GM18498 (cell line): ENCODE measurements around the gene ABCC4.

Source experiments
- ATAC-seq: cut with Tn5 transposase; IDR thresholded peaks from one replicate; pipeline ENCODE4 v1.9.1; 2021; ENCODE audit warnings: mild to moderate bottlenecking, moderate library complexity; ENCODE audit not compliant: unreplicated experiment

ABCC4 gene

GRCh38 chr13:95060014-95060519 lies 241.2 kb downstream of the ABCC4 start:
- ATAC-seq: no peak

DNA sequence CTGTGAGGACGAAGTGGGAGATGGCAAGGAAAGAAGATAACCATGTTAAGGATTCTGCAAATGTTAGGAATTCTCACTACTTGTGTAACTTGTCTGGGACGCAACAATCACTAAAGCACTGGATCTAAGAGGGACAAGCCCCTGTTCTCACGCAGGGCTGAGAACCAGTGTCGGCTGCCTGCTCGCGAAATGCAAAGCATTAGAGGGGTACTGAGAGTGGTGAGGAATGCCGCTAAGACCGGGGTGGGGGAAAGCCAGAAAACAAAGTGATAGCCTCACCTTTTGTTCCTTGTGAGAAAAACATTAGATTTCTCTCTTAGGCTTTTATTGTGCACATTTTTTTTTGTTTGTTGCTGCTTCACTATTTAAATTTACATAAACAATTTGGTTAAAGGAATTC lies 241.9 kb downstream of the ABCC4 start:
- ATAC-seq: no peak

DNA sequence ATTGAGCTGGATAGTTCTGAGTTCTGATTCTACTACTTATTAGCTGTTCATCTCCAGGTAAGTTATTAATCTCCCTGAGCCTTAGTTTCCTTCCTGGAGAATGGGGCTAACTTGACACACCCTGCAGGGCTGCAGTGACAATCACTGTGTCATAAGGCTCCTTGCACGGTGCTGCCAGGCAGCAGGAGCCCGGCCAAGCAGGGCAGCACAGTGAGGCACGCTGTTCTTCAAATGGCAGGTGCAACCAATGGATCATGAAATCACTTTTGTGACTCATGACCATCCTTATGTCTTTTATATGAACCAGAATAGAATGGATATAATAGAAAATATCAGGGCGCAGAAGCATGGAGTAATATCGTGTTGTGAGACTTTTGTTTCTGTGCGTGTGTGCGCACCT lies 242.6 kb downstream of the ABCC4 start:
- no peak for ATAC-seq

DNA sequence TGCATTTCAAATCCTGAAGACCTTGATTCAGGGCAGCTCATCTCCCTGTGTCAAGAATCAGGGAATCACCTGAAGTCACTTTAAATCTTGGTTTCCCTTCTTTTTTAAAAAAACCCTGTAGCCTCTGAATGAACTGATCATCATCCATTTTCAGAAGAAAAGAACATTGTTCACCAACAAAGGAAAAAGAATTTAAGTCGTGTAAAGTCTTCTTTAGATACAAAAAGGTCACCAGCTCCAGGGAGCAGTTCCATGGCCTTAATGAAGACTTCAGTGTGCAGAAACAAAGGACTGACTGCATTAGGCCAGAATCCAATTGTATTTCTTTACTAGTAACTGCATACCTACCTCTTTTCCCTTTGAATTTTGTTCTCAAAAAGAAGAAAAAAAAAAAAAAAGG lies 245.0 kb downstream of the ABCC4 start:
- ATAC-seq: no peak

DNA sequence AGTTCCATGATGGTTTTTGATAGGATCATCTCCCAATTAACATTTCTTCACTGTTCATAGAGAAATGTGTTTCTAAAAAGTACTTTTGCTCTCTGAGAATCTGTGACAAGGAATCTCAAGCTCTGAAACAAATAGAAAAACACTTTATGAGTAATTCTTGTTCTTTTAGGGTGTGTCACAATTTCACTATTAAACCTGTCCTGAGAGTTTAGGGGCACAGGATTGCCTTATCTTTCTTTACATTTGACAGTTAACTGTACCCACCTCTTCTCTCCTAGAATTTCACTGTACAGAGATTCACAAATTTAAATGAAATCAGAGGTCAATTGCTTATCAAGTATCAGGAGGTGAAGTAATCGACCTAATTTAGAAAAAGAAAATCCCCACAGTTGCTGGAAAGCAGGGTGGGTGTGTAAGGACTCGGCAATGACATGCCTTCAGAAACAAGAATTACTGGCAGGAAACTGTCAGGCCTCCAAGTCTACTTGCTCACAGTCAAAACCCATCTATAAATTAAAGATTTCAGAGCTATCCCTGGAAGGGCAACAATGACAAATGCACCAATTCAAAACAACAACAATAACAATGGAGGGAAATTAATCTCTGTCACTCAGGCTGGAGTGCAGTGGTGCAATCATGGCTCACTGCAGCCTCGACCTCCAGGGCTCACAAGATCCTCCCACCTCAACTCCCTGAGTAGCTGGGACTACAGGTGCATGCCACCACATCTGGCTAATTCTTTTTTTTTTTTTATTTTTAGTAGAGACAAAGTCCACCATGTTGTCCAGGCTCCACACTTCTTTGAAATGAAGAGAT lies 250.2 kb downstream of the ABCC4 start:
- ATAC-seq: peak; percentile 63

DNA sequence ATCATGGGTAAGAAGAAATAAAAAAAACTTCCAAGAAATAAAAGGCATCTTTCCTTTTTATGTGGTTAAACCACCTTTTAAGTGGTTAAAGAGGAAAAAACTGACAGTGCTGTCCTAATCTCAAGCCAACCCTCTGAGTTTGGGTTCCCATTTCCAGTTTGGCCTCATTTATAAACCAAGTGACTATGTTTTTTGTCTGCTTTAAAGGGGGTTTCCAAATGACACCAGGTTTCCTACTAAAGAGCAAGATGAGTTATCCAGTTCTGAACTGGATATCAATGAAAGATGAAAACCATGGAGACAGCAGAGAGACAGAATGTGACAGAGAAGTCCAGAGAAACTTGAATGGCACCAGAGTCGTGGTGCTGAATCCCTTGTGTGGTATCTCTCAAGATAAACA lies 251.5 kb downstream of the ABCC4 start:
- no peak for ATAC-seq

GRCh38 chr13:95044452-95045205 lies 256.6 kb downstream of the ABCC4 start:
- ATAC-seq: no peak

DNA sequence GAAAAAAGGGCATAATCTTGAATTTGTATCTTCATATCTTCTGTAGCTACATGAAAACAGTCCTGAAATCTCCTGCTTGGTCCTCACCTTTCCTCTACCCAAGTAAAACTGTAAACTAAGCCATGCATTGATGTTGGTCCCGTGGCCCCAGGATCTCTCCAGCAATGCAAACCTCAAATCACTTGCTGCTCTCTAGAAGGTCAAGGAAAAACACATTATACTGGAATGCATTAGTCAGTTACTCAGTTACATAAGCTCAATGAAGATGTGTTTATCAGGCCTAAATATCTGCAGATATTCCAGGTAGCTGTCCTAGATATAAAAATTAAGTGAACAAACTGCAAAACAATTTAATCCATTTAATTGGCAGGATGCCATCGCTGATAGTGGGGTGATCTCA lies 261.8 kb downstream of the ABCC4 start:
- ATAC-seq: no peak

DNA sequence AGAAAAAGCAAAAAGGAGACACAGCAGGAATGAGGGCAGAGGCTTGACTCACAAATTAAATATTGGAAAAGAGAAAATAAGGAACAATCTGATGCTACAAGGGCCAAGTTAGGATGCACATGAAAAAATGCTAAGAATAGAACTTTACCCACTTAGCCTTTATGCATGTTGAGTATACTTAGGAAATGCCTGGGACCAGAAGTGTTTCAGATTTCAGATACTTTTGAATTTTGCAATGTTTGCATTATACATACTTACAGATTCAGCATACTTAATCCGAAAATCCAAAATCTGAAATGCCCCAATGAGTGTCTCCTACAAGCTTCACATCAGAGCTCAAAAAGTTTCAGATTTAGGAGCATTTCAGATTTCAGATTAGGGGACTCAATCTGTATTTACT lies 262.3 kb downstream of the ABCC4 start:
- ATAC-seq: no peak

GRCh38 chr13:95035311-95036109 lies 265.7 kb downstream of the ABCC4 start:
- ATAC-seq: no peak

GRCh38 chr13:95033890-95034289 lies 267.4 kb downstream of the ABCC4 start:
- peak; percentile 73 for ATAC-seq

DNA sequence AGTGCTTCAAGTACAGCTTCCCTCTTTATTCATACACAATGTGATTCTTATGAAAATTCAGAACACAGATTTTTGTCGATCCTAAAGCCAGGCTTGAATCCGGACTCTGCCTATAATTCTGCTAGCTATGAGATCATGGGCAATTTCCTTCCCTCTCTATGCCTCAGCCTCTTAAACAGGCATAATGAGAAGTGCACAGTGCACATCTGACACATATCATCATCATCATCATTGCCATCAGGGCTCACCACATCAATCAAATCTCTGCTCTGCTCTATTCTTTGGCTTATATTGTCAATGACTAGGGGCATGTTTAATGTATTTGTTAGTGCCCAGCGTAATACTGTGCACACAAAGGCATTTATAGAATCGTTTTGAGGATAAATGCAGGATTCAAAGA lies 269.1 kb downstream of the ABCC4 start:
- no peak for ATAC-seq

GRCh38 chr13:95030821-95031343 lies 270.4 kb downstream of the ABCC4 start:
- no peak for ATAC-seq

- ATAC-seq: no peak
These were observed 273.6 kb downstream of the ABCC4 start for GRCh38 chr13:95027638-95028037.

DNA sequence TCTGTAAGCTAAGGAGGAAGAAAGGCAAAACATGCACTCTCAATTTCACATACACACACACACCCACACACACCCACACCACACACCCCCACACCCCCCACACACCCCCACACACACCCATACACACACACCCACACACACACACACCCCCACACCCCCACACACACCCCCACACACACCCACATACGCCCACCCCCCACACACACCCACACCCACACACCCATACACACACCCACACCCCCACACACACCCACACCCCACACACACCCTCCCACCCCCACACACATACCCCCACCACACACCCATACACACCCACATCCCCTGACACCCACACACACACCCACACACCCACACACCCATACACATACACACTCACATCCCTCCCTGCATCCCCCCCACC lies 276.1 kb downstream of the ABCC4 start:
- ATAC-seq: no peak

- no peak for ATAC-seq
These were observed 277.8 kb downstream of the ABCC4 start for GRCh38 chr13:95023405-95023804.

- ATAC-seq: no peak
These were observed 280.8 kb downstream of the ABCC4 start for GRCh38 chr13:95020298-95020987.

DNA sequence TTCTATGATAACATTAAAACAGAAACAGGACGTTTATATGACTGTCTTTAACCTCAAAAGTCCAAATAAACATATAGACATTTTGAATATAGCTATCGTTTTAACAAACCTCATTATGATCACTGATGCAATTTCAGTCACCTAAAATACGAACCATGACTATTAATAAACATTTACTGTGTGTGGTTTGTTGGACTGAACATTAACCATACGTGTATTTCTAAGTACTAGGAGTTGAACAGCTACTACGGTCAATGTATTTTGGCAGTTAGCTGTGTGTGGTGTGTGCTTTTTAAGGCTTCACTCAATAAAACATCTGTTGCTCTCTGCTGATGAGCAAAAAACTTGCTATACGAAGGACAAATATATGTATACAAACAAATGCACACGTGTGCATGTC lies 281.4 kb downstream of the ABCC4 start:
- ATAC-seq: no peak

GRCh38 chr13:95007322-95007721 lies 293.9 kb downstream of the ABCC4 start:
- no peak for ATAC-seq

DNA sequence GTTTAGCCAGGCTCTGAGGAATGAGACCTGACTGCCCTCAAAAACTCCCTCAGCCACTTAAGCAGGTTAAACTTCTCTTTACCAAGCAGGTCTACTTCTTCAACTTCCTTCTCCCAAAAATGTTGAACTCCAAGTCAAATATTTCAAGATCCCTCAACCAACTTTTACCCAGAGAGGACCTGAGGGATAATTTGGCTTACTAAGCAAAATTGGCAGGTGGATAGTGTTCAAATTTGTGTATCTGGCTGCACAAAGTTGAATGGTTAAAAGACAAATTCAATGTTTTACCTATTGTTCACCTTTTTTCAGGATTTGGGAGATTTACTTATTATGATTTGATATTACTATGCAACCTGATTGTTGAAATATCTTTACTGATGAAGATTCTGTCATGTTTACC lies 296.0 kb downstream of the ABCC4 start:
- no peak for ATAC-seq
